CD4-positive, alpha-beta T cell treated with Interleukin-15 for 1 hour (primary cell): ENCODE data around the gene ARHGAP35.

ENCODE experiments used
- DNase-seq: peaks from one replicate; pipeline ENCODE4 v3.0.0-alpha.2; 2020

ARHGAP35 gene

GRCh38 chr19:46907880-46908279 is 47.1 kb downstream of the ARHGAP35 start:
- no peak for DNase-seq

- no peak for DNase-seq
Measured at GRCh38 chr19:46909356-46909755, 48.6 kb downstream of the ARHGAP35 start.
